Stomach smooth muscle (tissue), 2 donors: ENCODE measurements around the gene SCGB1A1.

ENCODE experiments used
- H3K27ac ChIP-seq: one replicate; pipeline ENCODE4 v1.7.0; 2013; ENCODE audit warnings: mild to moderate bottlenecking, low read length, inconsistent platforms
- H3K27me3 ChIP-seq, 2 donors: one replicate each; pipeline ENCODE4 v1.7.0; 2013; ENCODE audit warnings: low read length in 2 of 2; ENCODE audit not compliant: insufficient read depth in 2 of 2, control insufficient read depth in 1 of 2
- H3K36me3 ChIP-seq, 2 donors: one replicate each; pipeline ENCODE4 v1.7.0; 2013; ENCODE audit warnings: low read length in 2 of 2; ENCODE audit not compliant: control insufficient read depth in 2 of 2, insufficient read depth in 2 of 2
- H3K4me1 ChIP-seq: one replicate; pipeline ENCODE4 v1.7.0; 2013; ENCODE audit warnings: low read length; ENCODE audit not compliant: control insufficient read depth, insufficient read depth
- H3K4me3 ChIP-seq, 2 donors: one replicate each; pipeline ENCODE4 v1.7.0; 2013; ENCODE audit warnings: low read length in 2 of 2
- H3K9ac ChIP-seq, 2 donors: one replicate each; pipeline ENCODE4 v1.7.0; 2013; ENCODE audit warnings: low read length in 2 of 2, mild to moderate bottlenecking in 1 of 2
- H3K9me3 ChIP-seq, 2 donors: one replicate each; pipeline ENCODE4 v1.7.0; 2013; ENCODE audit warnings: low read length in 2 of 2; ENCODE audit not compliant: control insufficient read depth in 2 of 2
- donor health status: healthy.
- donor health status: Pancreatic carcinoma.

The SCGB1A1 gene

GRCh38 chr11:62388999-62389398 lies 29.8 kb upstream of the SCGB1A1 start:
- no peaks in the 10 kb centered on the region for H3K9me3 ChIP-seq
- no peak overlapping the region for H3K4me3 ChIP-seq
- no peaks in the 10 kb centered on the region for H3K36me3 ChIP-seq
- no peaks in the 10 kb centered on the region for H3K4me1 ChIP-seq
- H3K27ac ChIP-seq, result no peak overlapping the region
- no peaks in the 10 kb centered on the region for H3K27me3 ChIP-seq
- no peak overlapping the region for H3K9ac ChIP-seq

- H3K36me3 ChIP-seq, result no peaks in the 10 kb centered on the region
- H3K4me1 ChIP-seq, result peaks cover 10% of the 10 kb centered on the region
- H3K27ac ChIP-seq, result no peak overlapping the region
- no peak overlapping the region for H3K9ac ChIP-seq
- H3K4me3 ChIP-seq, result no peak overlapping the region
- H3K9me3 ChIP-seq, result no peaks in the 10 kb centered on the region
- H3K27me3 ChIP-seq, result no peaks in the 10 kb centered on the region
Observed at GRCh38 chr11:62390237-62390636, 28.6 kb upstream of the SCGB1A1 start.

- Histone ChIP-seq H3K36me3 (no peaks in the 10 kb centered on the region), H3K9me3 (no peaks in the 10 kb centered on the region), H3K27me3 (no peaks in the 10 kb centered on the region), H3K4me3 (no peak overlapping the region), H3K9ac (no peak overlapping the region), H3K4me1 (peaks cover 13% of the 10 kb centered on the region), H3K27ac (no peak overlapping the region)
Observed at GRCh38 chr11:62390722-62391121, 28.1 kb upstream of the SCGB1A1 start.

DNA sequence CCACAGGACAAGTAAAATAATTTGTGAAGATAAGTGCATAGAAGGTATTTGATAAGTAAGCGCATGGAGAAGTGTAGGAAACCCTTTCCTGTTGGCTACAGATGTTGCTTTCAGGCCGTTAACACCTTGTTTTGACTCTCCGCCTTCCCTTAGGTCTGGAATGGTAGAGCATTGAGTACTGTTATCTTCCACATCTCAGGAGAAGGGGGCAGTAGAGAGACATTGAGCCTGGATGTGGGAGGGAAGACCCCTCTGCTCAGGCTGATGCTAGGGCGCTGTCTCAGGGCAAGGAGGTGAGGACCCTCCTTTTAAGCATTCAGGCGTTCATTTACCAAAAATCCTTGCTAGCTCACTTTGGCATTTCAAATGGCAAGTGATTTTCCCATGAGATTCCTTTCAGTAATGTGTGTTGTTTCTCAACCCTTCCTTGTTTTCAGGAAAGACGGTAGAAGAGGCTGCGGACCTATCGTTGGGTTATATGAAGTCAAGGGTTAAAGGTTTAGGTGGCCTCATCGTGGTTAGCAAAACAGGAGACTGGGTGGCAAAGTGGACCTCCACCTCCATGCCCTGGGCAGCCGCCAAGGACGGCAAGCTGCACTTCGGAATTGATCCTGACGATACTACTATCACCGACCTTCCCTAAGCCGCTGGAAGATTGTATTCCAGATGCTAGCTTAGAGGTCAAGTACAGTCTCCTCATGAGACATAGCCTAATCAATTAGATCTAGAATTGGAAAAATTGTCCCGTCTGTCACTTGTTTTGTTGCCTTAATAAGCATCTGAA lies 27.0 kb upstream of the SCGB1A1 start:
- H3K9ac ChIP-seq, result no peak overlapping the region
- peaks cover 19% of the 10 kb centered on the region for H3K4me1 ChIP-seq
- H3K9me3 ChIP-seq, result no peaks in the 10 kb centered on the region
- no peak overlapping the region for H3K4me3 ChIP-seq
- H3K27ac ChIP-seq, result no peak overlapping the region
- no peaks in the 10 kb centered on the region for H3K27me3 ChIP-seq
- no peaks in the 10 kb centered on the region for H3K36me3 ChIP-seq

GRCh38 chr11:62392506-62392905 lies 26.3 kb upstream of the SCGB1A1 start:
- Histone ChIP-seq H3K9me3 (no peaks in the 10 kb centered on the region), H3K9ac (no peak overlapping the region), H3K4me1 (peaks cover 20% of the 10 kb centered on the region), H3K27me3 (no peaks in the 10 kb centered on the region), H3K4me3 (no peak overlapping the region), H3K36me3 (no peaks in the 10 kb centered on the region), H3K27ac (no peak overlapping the region)

DNA sequence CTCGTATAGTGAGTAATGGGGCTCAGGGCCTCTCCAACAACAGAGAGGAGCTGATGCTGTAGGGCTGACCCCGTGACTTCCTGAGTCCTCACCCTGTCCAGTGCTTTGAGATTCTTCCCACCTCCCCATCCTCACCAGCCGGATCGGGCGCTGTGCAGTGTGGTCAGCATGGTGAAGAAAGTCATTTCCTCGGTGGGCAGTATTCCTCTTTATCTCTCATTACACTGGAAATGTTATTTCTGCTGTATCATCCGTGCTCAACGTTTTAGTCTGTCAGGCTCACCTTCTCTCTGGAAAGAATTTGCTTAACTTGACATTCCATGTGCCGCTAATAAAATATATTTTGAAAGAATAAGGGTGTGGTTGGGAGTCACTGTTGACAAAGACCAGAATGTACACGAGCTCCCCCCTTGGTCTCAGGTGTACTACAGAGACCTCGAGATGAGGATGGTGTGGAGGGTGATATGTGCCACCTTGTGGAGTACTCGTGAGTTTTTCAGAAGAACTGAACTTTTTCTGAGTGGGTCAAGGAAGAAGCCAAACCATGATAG lies 25.7 kb upstream of the SCGB1A1 start:
- no peak overlapping the region for H3K9ac ChIP-seq
- no peak overlapping the region for H3K27ac ChIP-seq
- H3K27me3 ChIP-seq, result no peaks in the 10 kb centered on the region
- no peak overlapping the region for H3K4me3 ChIP-seq
- H3K36me3 ChIP-seq, result no peaks in the 10 kb centered on the region
- peaks cover 25% of the 10 kb centered on the region for H3K4me1 ChIP-seq
- H3K9me3 ChIP-seq, result no peaks in the 10 kb centered on the region

DNA sequence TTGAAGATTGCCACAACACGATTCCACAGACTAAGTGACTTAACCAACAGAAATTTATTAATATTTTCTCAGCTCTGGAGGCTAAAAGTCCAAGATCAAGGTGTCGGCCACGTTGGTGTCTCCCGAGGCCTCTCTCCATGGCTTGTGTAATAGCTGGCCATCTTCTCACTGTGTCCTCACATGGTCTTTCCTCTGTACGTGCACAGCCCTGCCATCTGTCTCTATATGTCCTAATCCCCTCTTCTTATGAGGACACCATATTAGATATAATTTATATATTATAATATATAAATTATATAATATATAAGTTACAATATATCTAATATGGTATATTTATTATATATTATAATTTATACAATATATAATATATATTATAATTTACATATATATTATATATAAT lies 25.1 kb upstream of the SCGB1A1 start:
- H3K4me3 ChIP-seq, result no peak overlapping the region
- no peaks in the 10 kb centered on the region for H3K9me3 ChIP-seq
- no peaks in the 10 kb centered on the region for H3K27me3 ChIP-seq
- no peaks in the 10 kb centered on the region for H3K36me3 ChIP-seq
- no peak overlapping the region for H3K9ac ChIP-seq
- H3K4me1 ChIP-seq, result peaks cover 31% of the 10 kb centered on the region
- H3K27ac ChIP-seq, result no peak overlapping the region

DNA sequence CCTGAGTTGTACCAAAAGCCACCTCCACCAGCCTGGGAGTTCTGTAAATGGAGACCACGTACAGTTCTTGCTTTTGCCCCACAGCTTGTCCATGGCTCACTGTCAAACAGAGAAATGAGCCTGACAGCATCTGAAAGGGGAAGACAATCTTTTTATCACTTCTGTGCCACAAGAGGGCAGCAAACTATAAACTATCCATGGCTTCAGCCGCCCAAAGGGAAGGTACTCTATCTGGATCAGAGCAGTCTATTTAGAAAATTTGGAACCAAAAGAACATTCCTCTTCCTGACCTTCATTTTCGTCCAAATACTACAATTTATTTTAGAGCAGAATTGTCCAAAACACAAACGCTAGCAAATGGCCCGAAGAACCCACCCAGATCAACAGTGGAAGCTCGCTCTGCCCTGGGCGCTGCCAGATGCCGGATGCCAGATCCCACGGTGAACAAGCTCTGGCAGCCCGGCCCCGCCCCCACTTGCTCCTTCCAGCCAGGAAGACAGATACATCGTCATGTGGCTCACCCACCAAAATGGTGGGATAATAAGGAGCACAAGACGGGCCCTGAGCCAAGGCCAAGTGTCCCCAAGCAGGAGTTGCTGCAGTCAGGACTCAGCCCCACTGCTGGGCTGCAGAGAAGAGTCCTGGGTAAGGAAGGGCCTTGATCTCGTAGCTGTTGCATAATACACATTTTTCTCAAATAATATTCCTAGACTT lies 23.9 kb upstream of the SCGB1A1 start:
- H3K9me3 ChIP-seq, result no peaks in the 10 kb centered on the region
- H3K36me3 ChIP-seq, result no peaks in the 10 kb centered on the region
- H3K27me3 ChIP-seq, result no peaks in the 10 kb centered on the region
- H3K27ac ChIP-seq, result peak overlapping the region; percentile 60
- H3K4me1 ChIP-seq, result peaks cover 44% of the 10 kb centered on the region
- H3K9ac ChIP-seq, result peak overlapping the region; percentile 46 to 55
- peak overlapping the region; percentile 52 to 69 for H3K4me3 ChIP-seq

- Histone ChIP-seq H3K4me1 (peaks cover 54% of the 10 kb centered on the region), H3K27ac (no peak overlapping the region), H3K4me3 (no peak overlapping the region), H3K9me3 (no peaks in the 10 kb centered on the region), H3K27me3 (no peaks in the 10 kb centered on the region), H3K9ac (no peak overlapping the region), H3K36me3 (no peaks in the 10 kb centered on the region)
Observed at GRCh38 chr11:62395885-62396551, 22.8 kb upstream of the SCGB1A1 start.

DNA sequence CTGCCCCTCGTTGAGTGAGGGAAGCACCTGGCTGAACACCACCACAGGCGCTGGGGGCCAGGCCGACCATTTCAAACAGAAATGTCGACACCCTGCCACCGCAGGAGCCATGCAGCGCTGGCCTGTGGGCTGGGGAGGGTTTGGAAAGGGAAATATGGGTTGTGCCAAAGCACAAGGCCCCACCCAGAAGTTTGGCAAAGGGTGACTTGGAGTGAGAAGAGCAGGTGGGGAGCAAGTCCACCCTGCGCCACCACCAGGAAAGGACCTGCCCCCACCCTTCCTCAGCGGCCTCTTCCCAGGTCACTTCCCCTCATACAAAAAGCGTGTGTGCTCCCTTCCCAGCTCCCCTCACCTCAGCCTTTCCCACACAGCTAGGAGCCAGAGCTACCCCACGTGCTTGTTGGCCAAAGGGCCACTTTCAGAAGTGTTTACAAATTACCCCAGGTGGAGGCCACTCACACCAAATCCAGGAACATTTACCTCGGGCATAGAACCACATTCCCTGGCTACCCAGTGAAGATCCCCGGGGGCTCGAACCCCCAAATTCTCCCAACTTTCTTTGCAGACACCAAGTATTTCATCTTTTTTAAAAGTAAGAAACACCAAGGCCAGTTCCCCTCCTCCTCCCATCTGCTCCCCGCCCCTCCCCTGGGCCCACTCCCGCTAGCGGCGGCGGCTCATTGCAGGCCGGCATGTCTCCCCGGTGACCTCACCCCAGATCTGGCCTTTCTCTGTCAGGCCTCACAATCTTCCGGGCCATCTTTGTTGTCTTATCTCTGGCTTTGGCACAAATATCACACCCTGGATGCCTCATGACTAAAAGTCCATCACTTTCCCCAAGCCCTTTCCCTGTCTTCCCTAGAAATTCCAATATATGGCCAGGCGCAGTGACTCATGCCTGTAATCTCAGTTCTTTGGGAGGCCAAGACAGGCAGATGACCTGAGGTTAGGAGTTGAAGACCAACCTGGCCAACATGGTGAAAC lies 20.5 kb upstream of the SCGB1A1 start:
- Histone ChIP-seq H3K9me3 (no peaks in the 10 kb centered on the region), H3K4me3 (no peak overlapping the region), H3K27ac (peak overlapping the region; percentile 95), H3K36me3 (no peaks in the 10 kb centered on the region), H3K9ac (peak overlapping the region in 1 of 2 donors; percentile 29), H3K27me3 (no peaks in the 10 kb centered on the region), H3K4me1 (peaks cover 75% of the 10 kb centered on the region)
